GM19193 (cell line): Measurements from ENCODE around the gene PLCZ1.

ENCODE experiments used
- POLR2A ChIP-seq: IDR thresholded peaks from 4 replicates; pipeline ENCODE4 v1.6.1; 2011; ENCODE audit not compliant: insufficient read depth, insufficient read length; ENCODE audit errors: extremely low read depth

Gene PLCZ1, protein sequence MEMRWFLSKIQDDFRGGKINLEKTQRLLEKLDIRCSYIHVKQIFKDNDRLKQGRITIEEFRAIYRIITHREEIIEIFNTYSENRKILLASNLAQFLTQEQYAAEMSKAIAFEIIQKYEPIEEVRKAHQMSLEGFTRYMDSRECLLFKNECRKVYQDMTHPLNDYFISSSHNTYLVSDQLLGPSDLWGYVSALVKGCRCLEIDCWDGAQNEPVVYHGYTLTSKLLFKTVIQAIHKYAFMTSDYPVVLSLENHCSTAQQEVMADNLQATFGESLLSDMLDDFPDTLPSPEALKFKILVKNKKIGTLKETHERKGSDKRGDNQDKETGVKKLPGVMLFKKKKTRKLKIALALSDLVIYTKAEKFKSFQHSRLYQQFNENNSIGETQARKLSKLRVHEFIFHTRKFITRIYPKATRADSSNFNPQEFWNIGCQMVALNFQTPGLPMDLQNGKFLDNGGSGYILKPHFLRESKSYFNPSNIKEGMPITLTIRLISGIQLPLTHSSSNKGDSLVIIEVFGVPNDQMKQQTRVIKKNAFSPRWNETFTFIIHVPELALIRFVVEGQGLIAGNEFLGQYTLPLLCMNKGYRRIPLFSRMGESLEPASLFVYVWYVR

DNA sequence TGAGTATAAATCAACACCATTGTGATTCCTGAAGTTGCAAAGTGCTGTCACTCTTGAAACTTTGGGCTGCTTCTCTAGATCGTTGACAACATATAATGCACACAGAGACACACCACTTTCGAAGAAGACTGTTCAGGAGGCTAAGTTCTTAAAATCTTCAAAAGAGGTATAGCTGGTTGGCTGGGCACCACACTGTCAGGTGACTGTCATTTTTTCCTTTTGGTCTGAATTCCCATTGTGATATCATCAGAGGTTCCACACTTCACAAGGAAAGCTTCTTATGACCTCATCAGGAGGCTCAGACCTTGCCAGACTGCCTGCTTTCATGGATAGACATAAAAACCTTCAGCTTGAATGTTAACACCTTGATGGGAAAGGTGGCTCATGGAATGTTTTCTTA lies at the start of gene PLCZ1, which contains the start of gene CAPZA3:
PLCZ1 (minus strand) TSS at position 194 of the 400 bp plus-strand sequence. CDS start 641 bp downstream, outside the sequence.
CAPZA3 (plus strand) TSS at position 301 of the 400 bp plus-strand sequence. CDS start 150 bp downstream, outside the sequence.
- no peak for TF ChIP-seq POLR2A

DNA sequence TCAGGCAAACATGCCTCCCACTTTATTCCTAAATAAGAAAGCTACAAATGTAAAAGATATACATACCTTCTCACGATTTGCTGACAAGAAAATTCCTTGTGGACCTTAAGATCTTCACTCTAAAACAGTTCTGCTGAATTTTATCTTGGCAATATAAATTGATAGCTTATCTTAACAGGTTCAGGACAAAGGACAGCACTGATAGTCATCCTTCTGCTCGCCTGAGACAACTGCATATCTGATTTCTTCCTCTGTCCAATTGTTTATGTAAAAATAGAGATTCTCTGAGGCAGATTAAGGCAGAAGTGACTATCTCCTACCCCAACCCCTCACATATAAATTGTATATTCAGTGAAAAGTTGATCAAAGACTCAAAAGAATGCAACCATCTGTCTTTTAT lies 45.0 kb upstream of the PLCZ1 start:
- TF ChIP-seq POLR2A: no peak

DNA sequence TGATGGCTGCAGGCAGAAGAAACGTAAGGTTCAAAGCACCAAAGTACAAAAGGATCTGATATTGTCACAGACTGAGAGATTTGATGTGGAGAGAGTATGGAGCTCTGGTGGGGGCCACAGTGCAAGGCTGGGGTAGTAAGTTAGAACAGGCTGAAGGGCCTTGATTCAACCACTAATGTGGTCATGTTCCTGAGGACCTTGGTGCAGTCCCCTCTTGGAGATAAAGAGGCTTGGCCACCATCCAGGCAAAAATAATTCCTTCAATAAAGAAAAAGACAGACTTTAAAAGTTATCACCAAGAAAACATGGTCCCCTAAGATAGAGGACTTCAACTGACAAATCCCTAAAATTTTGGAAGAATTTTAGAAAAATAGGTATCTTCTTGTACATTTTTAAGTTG lies 17.5 kb upstream of the PLCZ1 start:
- no peak for TF ChIP-seq POLR2A

DNA sequence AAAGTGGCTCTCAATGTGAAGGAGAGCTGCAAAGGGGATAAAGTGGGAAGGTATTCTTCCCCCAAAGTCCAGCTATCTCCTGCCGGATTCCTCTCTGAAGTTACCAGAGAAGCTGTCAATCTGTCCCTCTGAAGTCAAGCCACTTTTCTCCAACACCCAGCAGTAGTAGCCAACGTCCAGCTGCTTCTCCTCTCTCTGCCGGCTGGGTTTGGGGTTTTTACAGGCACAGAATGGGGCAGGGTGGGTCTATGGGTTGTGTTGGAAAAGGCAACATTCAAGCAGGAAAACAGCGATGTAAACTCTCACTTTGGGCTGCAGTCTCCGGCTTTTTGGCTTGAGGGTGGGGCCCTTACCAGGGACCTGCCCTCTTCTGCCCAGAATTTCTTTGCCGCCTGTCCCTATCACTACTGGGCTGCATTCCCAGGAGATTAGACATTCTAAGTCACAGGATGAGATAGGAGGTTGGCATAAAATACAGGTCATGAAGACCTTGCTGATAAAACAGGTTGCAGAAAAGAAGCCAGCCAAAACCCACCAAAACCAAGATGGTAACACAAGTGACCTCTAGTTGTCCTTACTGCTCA lies 16.4 kb upstream of the PLCZ1 start:
- TF ChIP-seq POLR2A: no peak

DNA sequence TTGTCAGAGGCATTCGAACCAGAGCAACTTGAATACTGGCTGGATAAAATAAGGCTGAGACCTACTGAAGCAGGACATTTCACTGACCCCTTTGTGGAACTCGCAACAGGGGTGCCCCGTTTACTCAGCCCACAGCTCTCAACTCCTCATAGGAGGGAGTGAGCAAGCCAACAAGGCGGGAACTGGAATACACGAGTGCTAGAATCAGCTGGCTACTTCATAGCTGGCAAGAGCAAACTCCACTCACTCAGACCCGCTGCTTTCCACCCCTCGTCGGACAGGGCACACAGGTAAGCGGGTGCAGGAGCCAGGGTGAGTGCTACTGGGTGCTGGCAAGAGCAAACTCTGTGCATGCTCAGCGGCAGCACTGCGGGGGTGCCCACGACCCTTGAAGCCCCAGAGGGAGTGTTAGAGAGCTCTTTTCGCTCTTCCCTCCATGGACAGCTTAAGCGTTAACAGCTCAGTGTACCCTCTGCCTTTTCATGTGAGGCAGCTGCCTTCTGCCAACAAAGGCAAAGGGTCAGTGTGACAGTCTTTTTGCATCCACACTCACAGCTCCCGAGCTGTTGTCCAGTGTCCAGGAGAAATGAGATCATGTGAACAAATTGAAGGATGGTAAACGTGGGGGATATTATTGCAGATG lies 15.8 kb upstream of the PLCZ1 start:
- no peak for TF ChIP-seq POLR2A

DNA sequence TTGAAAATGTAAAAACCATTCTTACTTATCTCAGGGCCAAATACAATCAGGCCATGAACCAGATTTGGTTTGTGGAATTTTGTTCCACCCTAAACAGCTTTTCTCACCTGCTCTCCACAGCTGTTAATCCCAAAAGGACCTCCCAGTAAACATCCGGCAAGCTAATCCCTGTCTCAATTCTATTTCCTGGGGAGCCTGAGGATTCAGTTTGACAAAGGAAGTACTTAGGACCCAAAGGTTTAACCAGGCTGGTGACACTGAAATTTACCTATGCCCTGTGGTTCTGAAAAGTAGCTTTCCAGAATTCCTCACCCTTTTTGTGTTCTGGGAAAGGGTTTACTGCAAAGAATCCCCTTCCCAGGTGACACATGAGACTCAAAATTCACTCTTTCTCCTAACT lies 15.1 kb upstream of the PLCZ1 start:
- no peak for TF ChIP-seq POLR2A

DNA sequence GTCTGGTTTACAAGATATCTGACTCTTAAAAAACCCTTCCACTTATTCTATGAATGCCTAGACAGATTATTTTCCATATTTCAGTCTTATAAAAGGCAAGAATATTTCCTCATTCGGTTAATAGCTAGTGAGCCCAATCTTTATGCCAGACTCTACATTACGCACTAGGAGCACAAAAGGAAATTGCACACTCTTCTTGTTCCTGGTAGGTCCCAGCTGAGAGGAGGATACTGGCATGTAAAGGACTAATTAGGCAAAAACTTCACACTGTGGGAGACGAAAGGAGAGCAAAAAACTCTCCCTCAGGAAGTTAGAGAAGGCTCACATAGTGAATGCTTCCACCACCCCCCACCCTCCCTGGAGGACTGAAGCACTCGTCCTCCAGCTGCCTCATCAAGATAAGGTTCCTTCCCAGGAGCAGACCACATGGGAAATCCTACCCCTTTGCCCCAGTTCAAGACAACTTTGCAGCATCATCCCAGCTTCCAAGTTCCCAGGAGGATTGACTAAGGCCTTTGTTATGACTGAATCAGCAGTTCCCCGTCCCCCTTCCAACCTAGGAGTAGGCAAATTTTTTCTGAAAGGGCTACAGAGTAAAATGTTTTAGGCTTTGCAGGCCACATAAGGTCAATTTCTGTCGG lies 14.6 kb upstream of the PLCZ1 start:
- no peak for TF ChIP-seq POLR2A

- TF ChIP-seq POLR2A: no peak
Observed at GRCh38 chr12:18751866-18752265, 14.1 kb upstream of the PLCZ1 start.

- no peak for TF ChIP-seq POLR2A
Observed at GRCh38 chr12:18750085-18750484, 12.3 kb upstream of the PLCZ1 start.

DNA sequence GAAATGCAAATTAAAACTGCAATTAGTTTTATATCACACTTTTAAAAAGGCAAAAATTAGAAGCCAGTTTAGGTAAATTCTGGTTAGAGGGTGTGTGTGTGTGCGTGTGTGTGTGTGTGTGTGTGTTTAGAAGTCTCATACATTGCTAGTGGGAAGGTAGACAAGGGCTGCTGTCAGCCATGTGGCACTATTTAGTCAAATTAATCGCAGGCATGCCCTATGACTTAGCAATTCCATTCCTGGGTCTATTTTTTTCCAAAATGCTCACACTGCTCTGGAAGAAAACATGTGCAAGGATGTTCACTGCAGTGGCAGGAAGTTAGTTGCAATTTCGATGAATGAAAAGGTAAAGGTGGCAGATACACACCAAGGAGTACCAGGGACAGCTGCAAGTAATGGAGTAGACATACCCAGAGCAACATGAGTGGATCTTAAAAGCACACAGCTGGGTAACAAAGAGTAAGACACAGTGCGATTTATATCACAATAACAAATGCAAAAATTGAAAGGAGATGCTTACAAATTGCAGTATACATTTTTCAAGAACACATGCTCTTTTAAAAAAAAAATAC lies 11.7 kb upstream of the PLCZ1 start:
- no peak for TF ChIP-seq POLR2A

DNA sequence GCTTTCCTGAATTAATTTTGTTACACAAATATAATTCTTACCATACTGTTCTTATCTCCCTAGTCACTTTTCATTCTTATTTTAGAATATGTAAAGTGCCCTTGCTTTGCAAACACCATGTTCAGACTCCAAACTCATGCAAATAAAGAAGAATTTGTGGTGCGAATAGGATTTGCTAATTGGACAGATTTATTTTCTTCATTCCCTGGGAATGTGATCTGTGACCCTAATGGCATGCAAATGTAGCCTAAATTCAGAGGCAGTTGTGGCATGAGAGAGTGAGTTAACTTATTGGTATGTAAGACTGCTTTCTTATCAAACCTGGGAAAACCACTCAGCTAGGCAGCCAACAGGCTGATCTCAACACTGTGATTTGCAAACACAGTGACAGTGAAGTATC lies 10.1 kb upstream of the PLCZ1 start:
- TF ChIP-seq POLR2A: no peak

DNA sequence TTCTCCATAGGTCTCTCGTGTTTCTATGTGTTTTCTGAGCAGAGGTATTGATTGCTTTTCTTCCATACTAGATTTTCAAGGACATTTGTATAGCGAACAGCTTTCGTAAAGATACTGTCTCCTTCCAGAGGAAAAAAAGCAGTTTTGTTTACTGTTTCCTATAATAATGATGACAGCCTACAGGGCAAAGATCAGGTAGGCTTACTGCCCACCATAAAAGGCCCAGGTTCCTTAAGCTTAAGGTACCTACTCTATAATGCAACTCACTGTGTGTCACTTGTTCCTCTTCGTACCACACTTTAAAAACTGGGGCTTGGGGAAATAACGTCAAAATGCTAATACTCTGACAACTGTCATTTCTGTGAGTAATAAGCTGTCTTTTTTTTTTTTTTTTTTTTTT lies 6.7 kb downstream of the PLCZ1 start:
- TF ChIP-seq POLR2A: no peak

- TF ChIP-seq POLR2A: no peak
Observed at GRCh38 chr12:18723752-18724151, 14.1 kb downstream of the PLCZ1 start.

DNA sequence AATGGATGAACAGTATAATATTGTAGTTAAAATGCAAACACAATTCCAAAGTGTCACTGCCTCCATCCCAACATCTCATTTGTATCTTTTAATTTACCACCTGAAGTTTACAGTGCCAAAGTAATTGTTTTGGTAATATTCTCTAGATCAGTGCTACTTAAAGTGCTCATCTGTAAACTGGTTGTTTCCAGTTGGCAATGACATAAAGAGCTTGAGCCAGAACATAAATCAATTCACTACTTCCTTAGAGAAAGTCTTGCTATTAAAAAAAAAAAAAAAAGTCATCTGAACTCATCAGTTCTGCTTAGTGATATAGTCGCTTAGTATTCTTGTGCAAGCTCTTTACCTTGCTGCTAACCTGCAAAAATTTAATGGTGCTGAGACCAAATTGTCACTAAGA lies 16.4 kb downstream of the PLCZ1 start:
- no peak for TF ChIP-seq POLR2A

- TF ChIP-seq POLR2A: no peak
Observed at GRCh38 chr12:18720690-18721089, 17.1 kb downstream of the PLCZ1 start.

DNA sequence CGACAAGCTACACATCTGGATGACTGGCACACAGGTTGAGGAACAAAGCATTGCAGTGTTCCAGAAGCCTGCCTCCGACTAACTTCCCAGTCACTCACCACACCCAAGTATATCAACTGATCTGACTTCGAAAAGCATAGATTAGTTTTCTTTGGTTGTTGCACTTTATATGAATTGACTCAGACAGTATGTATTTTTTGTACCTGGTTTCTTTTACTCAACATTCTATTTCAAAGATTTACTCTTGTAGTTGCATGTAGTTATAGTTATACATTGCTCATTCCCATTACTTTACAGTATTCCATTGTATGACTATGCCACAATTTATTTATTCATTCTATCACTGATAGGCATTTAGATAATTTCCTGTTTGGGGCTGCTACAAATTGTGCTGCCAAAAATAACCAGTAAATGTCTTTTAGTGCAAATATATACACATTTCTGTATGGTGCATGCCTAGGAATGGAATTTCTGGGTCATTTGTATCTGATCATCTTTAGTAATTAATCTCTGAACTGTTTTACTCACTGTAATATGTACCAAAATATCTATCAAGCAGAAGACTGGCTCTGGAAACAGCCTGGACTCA lies 17.8 kb downstream of the PLCZ1 start:
- no peak for TF ChIP-seq POLR2A
